ENCODE data around the gene SELENOO. TPM values are rescaled to one million over a fixed set of nuclear protein-coding genes. Genes with fewer than 3 reads are reported as not detected.

The SELENOO gene
- total RNA-seq, 1 experiment from 2014 or later = 29.6 TPM

DNA sequence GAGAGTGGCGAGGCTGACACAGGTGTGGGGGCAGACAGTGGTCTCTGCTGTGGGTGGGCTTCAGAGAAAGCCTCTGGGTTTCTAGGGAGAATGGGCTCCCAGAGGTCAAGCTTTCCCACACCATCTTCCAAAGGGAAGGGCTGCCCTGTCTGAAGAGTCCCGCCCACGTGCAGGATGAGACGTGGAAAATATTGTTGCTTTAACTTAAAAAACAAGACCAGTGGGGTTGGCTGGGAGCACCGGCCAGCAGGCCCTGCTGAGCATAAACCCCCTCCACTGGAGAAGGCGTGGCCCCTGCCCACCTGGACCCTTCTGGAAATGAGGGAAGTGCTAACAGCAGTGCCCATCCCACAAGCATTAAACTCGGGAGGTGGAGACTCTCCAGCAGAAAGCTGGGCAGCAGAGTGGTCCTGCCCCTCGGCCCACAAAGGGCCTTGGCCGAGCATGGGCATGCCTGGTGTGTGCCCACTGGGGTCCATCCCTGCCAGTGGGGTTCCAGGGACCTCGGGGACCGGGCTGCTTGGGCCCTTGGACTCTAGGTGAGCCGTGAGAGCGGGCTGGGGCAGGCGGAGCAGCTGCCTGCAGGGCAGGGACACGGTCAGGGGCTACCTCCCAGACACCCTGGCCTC lies 15.4 kb downstream of the SELENOO start:
- POLR2A ChIA-PET = no interaction called here
- RAD21 ChIA-PET (ENCODE audit: low non-redundant PET in 1 of 2, low total read pairs in 2 of 2, uncharacterized antibody in 2 of 2, unreplicated experiment in 2 of 2) = no interaction called here

DNA sequence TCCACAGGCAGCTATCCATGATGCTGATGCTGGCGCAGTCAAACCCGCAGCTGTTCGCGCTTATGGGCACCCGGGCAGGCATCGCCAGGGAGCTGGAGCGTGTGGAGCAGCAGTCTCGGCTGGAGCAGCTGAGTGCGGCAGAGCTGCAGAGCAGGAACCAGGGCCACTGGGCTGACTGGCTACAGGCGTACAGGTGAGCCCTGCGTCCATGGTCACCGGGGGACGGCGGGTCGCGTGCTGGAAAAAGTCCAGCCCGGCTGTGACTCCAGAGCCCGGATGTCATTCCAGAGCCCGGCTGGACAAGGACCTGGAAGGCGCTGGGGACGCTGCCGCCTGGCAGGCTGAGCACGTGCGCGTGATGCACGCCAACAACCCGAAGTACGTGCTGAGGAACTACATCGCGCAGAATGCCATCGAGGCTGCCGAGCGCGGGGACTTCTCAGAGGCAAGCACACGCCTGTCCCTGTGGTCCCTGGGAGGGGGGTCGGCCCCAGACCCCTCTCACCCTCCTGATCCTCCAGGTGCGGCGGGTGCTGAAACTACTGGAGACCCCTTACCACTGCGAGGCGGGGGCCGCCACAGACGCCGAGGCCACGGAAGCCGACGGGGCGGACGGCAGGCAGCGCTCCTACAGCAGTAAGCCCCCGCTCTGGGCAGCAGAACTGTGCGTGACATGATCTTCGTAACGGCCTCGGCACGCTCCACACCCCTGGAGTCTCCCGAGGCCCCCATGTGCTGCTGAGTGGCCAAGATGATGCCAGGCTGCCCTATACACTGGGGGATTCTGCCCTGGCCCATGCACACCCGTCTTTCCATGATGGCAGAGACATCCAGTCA lies 16.1 kb downstream of the SELENOO start:
- CTCF ChIA-PET = no interaction called here
- H3K36me3 ChIP-seq (ENCODE audit: control insufficient read depth in 1 of 2, insufficient read depth in 2 of 2, low read length in 2 of 2) = peaks cover 26 to 57% of the 10 kb centered on the region in 2 experiments

More for the DNA sequence above, 15.4 kb downstream of the SELENOO start:
- Histone ChIP-seq H4K20me1 (ENCODE audit: insufficient read depth) (no peaks in the 10 kb centered on the region), H3K9me3 (ENCODE audit: control insufficient read depth in 1 of 2, insufficient read depth in 1 of 2, low read depth in 1 of 2, low read length in 2 of 2) (no peaks in the 10 kb centered on the region), H2AFZ (ENCODE audit: low read depth, low read length, poor library complexity, severe bottlenecking) (no peak overlapping the region), H3K27me3 (ENCODE audit: insufficient read depth, low read length) (no peaks in the 10 kb centered on the region), H3K9me2 (ENCODE audit: insufficient read depth) (no peaks in the 10 kb centered on the region), H3K4me1 (ENCODE audit: control insufficient read depth in 1 of 2, insufficient read depth in 2 of 2, low read length in 2 of 2) (peaks cover 0 to 8% of the 10 kb centered on the region in 2 experiments; a peak in 3 of 4 replicates), H3K36me3 (ENCODE audit: control insufficient read depth in 1 of 2, insufficient read depth in 2 of 2, low read length in 2 of 2) (peaks cover 23 to 50% of the 10 kb centered on the region in 2 experiments), H3K4me2 (ENCODE audit: low read length) (no peak overlapping the region), H3K9ac (ENCODE audit: low read length) (no peak overlapping the region), H3K79me2 (ENCODE audit: insufficient read depth, low read length) (peaks cover 17% of the 10 kb centered on the region; the same call in 1 of the 2 replicates), H3K4me3 (replicated peaks in 1 of 2; ENCODE audit: low read depth in 1 of 2, low read length in 2 of 2) (no peak overlapping the region), H3K27ac (ENCODE audit: low read depth, low read length) (no peak overlapping the region)
- TF ChIP-seq EZH2phosphoT487 (IDR thresholded peaks at IDR 0.05; ENCODE audit: borderline replicate concordance) (no peak), ZFX (IDR thresholded peaks at IDR 0.05) (no peak), TCF7L2 (IDR thresholded peaks at IDR 0.05; ENCODE audit: borderline replicate concordance, extremely low read depth, insufficient read depth, insufficient read length) (no peak)
- TF ChIP-seq, protein P1, sequence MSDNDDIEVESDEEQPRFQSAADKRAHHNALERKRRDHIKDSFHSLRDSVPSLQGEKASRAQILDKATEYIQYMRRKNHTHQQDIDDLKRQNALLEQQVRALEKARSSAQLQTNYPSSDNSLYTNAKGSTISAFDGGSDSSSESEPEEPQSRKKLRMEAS (IDR thresholded peaks at IDR 0.05) = no peak
- CTCF ChIA-PET = no interaction called here
- intact Hi-C loops (cut with micrococcal nuclease) = no loop called here
- ATAC-seq (no peak), DNase-seq (ENCODE audit: low read depth, low spot score) (no peak)
- BruUV-seq (replicated peaks) = no TSS peak

More for the DNA sequence above, 16.1 kb downstream of the SELENOO start:
- Histone ChIP-seq H3K9me2 (ENCODE audit: insufficient read depth) (no peaks in the 10 kb centered on the region), H3K4me2 (ENCODE audit: low read length) (no peak overlapping the region), H3K9me3 (ENCODE audit: control insufficient read depth in 1 of 2, insufficient read depth in 1 of 2, low read depth in 1 of 2, low read length in 2 of 2) (no peaks in the 10 kb centered on the region), H3K79me2 (ENCODE audit: insufficient read depth, low read length) (peaks cover 16% of the 10 kb centered on the region; the same call in 1 of the 2 replicates), H4K20me1 (ENCODE audit: insufficient read depth) (no peaks in the 10 kb centered on the region), H3K27me3 (ENCODE audit: insufficient read depth, low read length) (no peaks in the 10 kb centered on the region), H3K27ac (ENCODE audit: low read depth, low read length) (no peak overlapping the region), H3K4me1 (ENCODE audit: control insufficient read depth in 1 of 2, insufficient read depth in 2 of 2, low read length in 2 of 2) (peaks cover 0 to 8% of the 10 kb centered on the region in 2 experiments; a peak in 3 of 4 replicates), H3K9ac (ENCODE audit: low read length) (no peak overlapping the region), H3K4me3 (replicated peaks in 1 of 2; ENCODE audit: low read depth in 1 of 2, low read length in 2 of 2) (no peak overlapping the region), H2AFZ (ENCODE audit: low read depth, low read length, poor library complexity, severe bottlenecking) (no peak overlapping the region)
- ChIA-PET RAD21 (ENCODE audit: low non-redundant PET in 1 of 2, low total read pairs in 2 of 2, uncharacterized antibody in 2 of 2, unreplicated experiment in 2 of 2) (no interaction called here), POLR2A (no interaction called here)
- no peak for DNase-seq (ENCODE audit: low read depth, low spot score)
- TF ChIP-seq SIN3A (IDR thresholded peaks at IDR 0.05; ENCODE audit: low read depth) = no peak
- no peak for TF ChIP-seq EZH2 (IDR thresholded peaks at IDR 0.05)
- TF ChIP-seq ZNF274 (IDR thresholded peaks at IDR 0.05; ENCODE audit: low read depth, low read length) = no peak
- BruUV-seq (replicated peaks) = no TSS peak
- no peak for ATAC-seq
- intact Hi-C loops (cut with micrococcal nuclease) = no loop called here

Measured in HCT116 (cell line).